AG09319 (cell line): ENCODE results near the gene MPG.
"Not testable (repeated sequence)": the region's sequence is repeated elsewhere in the genome, so short reads cannot be mapped to it uniquely, and the experiment has no call there.

ENCODE experiments used
- DNase-seq: peaks from one replicate; pipeline ENCODE4 v3.0.0-alpha.2; 2010; ENCODE audit warnings: low read depth; ENCODE audit errors: extremely low read depth
- CTCF ChIP-seq: IDR thresholded peaks from 2 replicates; pipeline ENCODE4 v1.5.1; 2011; ENCODE audit warnings: low read depth, mild to moderate bottlenecking, inconsistent platforms, low read length, moderate library complexity

The MPG gene

GRCh38 chr16:77807-78443 is at the start of gene MPG:
Gene MPG (plus strand): TSS chr16:78225. CDS start chr16:78310, 85 bp downstream.
- no peak for TF ChIP-seq CTCF
- no peak for DNase-seq

- DNase-seq, result not testable (repeated sequence)
Measured at GRCh38 chr16:30627-31026, 47.4 kb upstream of the MPG start.

GRCh38 chr16:33154-33876 is 44.7 kb upstream of the MPG start:
- DNase-seq, result not testable (repeated sequence)

- no peak for DNase-seq
Measured at GRCh38 chr16:33877-34647, 44.0 kb upstream of the MPG start.

GRCh38 chr16:34648-34987 is 43.4 kb upstream of the MPG start:
- DNase-seq, result no peak

More at GRCh38 chr16:33877-34647, 44.0 kb upstream of the MPG start:
- TF ChIP-seq CTCF, result no peak

GRCh38 chr16:35011-35677 is 42.9 kb upstream of the MPG start:
- no peak for DNase-seq
- TF ChIP-seq CTCF, result no peak

More at GRCh38 chr16:34648-34987, 43.4 kb upstream of the MPG start:
- no peak for TF ChIP-seq CTCF

- TF ChIP-seq CTCF, result no peak
- DNase-seq, result no peak
Measured at GRCh38 chr16:35678-36305, 42.2 kb upstream of the MPG start.
